KMS-11 (cell line): Measurements from ENCODE around the gene PRDM2.

Experiments used
- H2AFZ ChIP-seq: fragments of 200-600 bp; sonication (generic); 2 replicates; pipeline ENCODE4 v1.6.1; 2016; ENCODE audit warnings: antibody characterized with exemption, mixed run types, low read depth
- H3K27ac ChIP-seq: fragments of 200-600 bp; sonication (generic); 2 replicates; pipeline ENCODE4 v1.6.1; 2016; ENCODE audit warnings: mild to moderate bottlenecking, mixed run types
- H3K27me3 ChIP-seq: fragments of 200-600 bp; sonication (generic); 2 replicates; pipeline ENCODE4 v1.6.1; 2017; ENCODE audit warnings: mild to moderate bottlenecking, low read depth, mixed run types, moderate library complexity; ENCODE audit not compliant: insufficient read depth
- H3K36me3 ChIP-seq: fragments of 200-600 bp; sonication (generic); 2 replicates; pipeline ENCODE4 v1.6.1; 2017; ENCODE audit warnings: mild to moderate bottlenecking, mixed run types; ENCODE audit not compliant: insufficient read depth
- H3K4me1 ChIP-seq: fragments of 200-600 bp; sonication (generic); 2 replicates; pipeline ENCODE4 v1.6.1; 2016; ENCODE audit warnings: mild to moderate bottlenecking, low read depth, mixed run types; ENCODE audit not compliant: poor library complexity, severe bottlenecking
- H3K4me2 ChIP-seq: fragments of 200-600 bp; sonication (generic); 2 replicates; pipeline ENCODE4 v1.7.0; 2016; ENCODE audit warnings: mild to moderate bottlenecking, mixed run types
- H3K4me3 ChIP-seq: fragments of 200-600 bp; sonication (generic); IDR thresholded peaks from 2 replicates; pipeline ENCODE4 v1.6.1; 2017; ENCODE audit warnings: low read depth, low read length, mixed read lengths; ENCODE audit not compliant: insufficient read depth
- H3K79me2 ChIP-seq: fragments of 200-600 bp; sonication (generic); 2 replicates; pipeline ENCODE4 v1.6.1; 2016; ENCODE audit warnings: low read depth, mixed run types; ENCODE audit not compliant: insufficient read depth
- H3K9ac ChIP-seq: fragments of 200-600 bp; sonication (generic); 2 replicates; pipeline ENCODE4 v1.6.1; 2016; ENCODE audit warnings: mild to moderate bottlenecking, mixed run types
- H4K20me1 ChIP-seq: fragments of 200-600 bp; sonication (generic); 2 replicates; pipeline ENCODE4 v1.6.1; 2016; ENCODE audit warnings: mild to moderate bottlenecking, mixed run types; ENCODE audit not compliant: insufficient read depth
- TF ChIP-seq, protein P1 (sequence below): fragments of 200-600 bp; sonication (generic); conservative IDR thresholded peaks from 2 replicates; pipeline ENCODE4 v1.6.1; 2017; ENCODE audit warnings: low read depth, mild to moderate bottlenecking, antibody characterized with exemption, low read length, moderate library complexity, mixed read lengths

The PRDM2 gene

GRCh38 chr1:13753636-13754402, 53.8 kb downstream of the PRDM2 start:
- no peaks in the 10 kb centered on the region; the same call in 1 of the 2 replicates for H3K36me3 ChIP-seq
- H3K9ac ChIP-seq = no peak overlapping the region
- H3K79me2 ChIP-seq = peaks cover 92% of the 10 kb centered on the region
- H2AFZ ChIP-seq = no peak overlapping the region
- H3K4me2 ChIP-seq = no peak overlapping the region
- TF ChIP-seq, protein P1, sequence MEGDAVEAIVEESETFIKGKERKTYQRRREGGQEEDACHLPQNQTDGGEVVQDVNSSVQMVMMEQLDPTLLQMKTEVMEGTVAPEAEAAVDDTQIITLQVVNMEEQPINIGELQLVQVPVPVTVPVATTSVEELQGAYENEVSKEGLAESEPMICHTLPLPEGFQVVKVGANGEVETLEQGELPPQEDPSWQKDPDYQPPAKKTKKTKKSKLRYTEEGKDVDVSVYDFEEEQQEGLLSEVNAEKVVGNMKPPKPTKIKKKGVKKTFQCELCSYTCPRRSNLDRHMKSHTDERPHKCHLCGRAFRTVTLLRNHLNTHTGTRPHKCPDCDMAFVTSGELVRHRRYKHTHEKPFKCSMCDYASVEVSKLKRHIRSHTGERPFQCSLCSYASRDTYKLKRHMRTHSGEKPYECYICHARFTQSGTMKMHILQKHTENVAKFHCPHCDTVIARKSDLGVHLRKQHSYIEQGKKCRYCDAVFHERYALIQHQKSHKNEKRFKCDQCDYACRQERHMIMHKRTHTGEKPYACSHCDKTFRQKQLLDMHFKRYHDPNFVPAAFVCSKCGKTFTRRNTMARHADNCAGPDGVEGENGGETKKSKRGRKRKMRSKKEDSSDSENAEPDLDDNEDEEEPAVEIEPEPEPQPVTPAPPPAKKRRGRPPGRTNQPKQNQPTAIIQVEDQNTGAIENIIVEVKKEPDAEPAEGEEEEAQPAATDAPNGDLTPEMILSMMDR = no peak
- no peaks in the 10 kb centered on the region for H3K27me3 ChIP-seq
- H3K4me3 ChIP-seq = no peak overlapping the region
- no peak overlapping the region for H3K27ac ChIP-seq
- peaks cover 66% of the 10 kb centered on the region for H3K4me1 ChIP-seq
- peaks cover 38% of the 10 kb centered on the region for H4K20me1 ChIP-seq

GRCh38 chr1:13754510-13755103, 54.6 kb downstream of the PRDM2 start:
- Histone ChIP-seq H3K4me2 (no peak overlapping the region), H3K9ac (no peak overlapping the region), H3K27me3 (no peaks in the 10 kb centered on the region), H3K36me3 (no peaks in the 10 kb centered on the region; the same call in 1 of the 2 replicates), H3K4me3 (no peak overlapping the region), H3K27ac (no peak overlapping the region), H4K20me1 (peaks cover 38% of the 10 kb centered on the region), H3K79me2 (peaks cover 100% of the 10 kb centered on the region), H2AFZ (no peak overlapping the region), H3K4me1 (peaks cover 74% of the 10 kb centered on the region)
- TF ChIP-seq, protein P1 = no peak

GRCh38 chr1:13756557-13757315, 56.7 kb downstream of the PRDM2 start:
- TF ChIP-seq, protein P1 = no peak
- Histone ChIP-seq H3K4me3 (no peak overlapping the region), H2AFZ (no peak overlapping the region), H3K4me1 (peaks cover 73% of the 10 kb centered on the region), H3K27ac (no peak overlapping the region; the same call in 1 of the 2 replicates), H3K36me3 (no peaks in the 10 kb centered on the region; the same call in 1 of the 2 replicates), H4K20me1 (peaks cover 34% of the 10 kb centered on the region), H3K79me2 (peaks cover 100% of the 10 kb centered on the region), H3K4me2 (0 out of 2 replicates have a peak overlapping the region, but pooled peaks have one; percentile 36), H3K9ac (no peak overlapping the region), H3K27me3 (no peaks in the 10 kb centered on the region)

- H2AFZ ChIP-seq = no peak overlapping the region
- peaks cover 30% of the 10 kb centered on the region for H4K20me1 ChIP-seq
- H3K27me3 ChIP-seq = no peaks in the 10 kb centered on the region
- H3K4me3 ChIP-seq = no peak overlapping the region
- H3K4me2 ChIP-seq = peak overlapping the region; percentile 36; the same call in 1 of the 2 replicates
- TF ChIP-seq, protein P1 = no peak
- H3K9ac ChIP-seq = no peak overlapping the region
- no peak overlapping the region; the same call in 1 of the 2 replicates for H3K27ac ChIP-seq
- H3K4me1 ChIP-seq = peaks cover 65% of the 10 kb centered on the region
- peaks cover 100% of the 10 kb centered on the region for H3K79me2 ChIP-seq
- no peaks in the 10 kb centered on the region; the same call in 1 of the 2 replicates for H3K36me3 ChIP-seq
These were observed 57.7 kb downstream of the PRDM2 start for GRCh38 chr1:13757693-13758092.
